ENCODE data around the gene SHC4.

- TF ChIP-seq CTCF (IDR thresholded peaks at IDR 0.05), result no peak
- no peak for TF ChIP-seq EZH2 (IDR thresholded peaks at IDR 0.05)
- no peak for TF ChIP-seq EZH2phosphoT487 (IDR thresholded peaks at IDR 0.05)
Observed at GRCh38 chr15:48785712-48786111, 178.0 kb downstream of the SHC4 start.
